ENCODE results near the gene AFF3.
"Not testable (repeated sequence)": the region's sequence is repeated elsewhere in the genome, so short reads cannot be mapped to it uniquely, and the experiment has no call there.

The AFF3 gene

GRCh38 chr2:99682275-99683060 is 459.9 kb downstream of the AFF3 start:
- DNase-seq = no peak

GRCh38 chr2:99680946-99681345 is 461.4 kb downstream of the AFF3 start:
- DNase-seq = no peak

- no peak for DNase-seq
Observed at GRCh38 chr2:99679518-99679917, 462.9 kb downstream of the AFF3 start.

- DNase-seq = no peak
Observed at GRCh38 chr2:99678625-99679024, 463.8 kb downstream of the AFF3 start.

- DNase-seq = no peak
Observed at GRCh38 chr2:99677814-99678213, 464.6 kb downstream of the AFF3 start.

GRCh38 chr2:99675130-99675661 is 467.2 kb downstream of the AFF3 start:
- DNase-seq = no peak

- no peak for DNase-seq
Observed at GRCh38 chr2:99674090-99674489, 468.3 kb downstream of the AFF3 start.

- no peak for DNase-seq
Observed at GRCh38 chr2:99672766-99673350, 469.5 kb downstream of the AFF3 start.

- DNase-seq = no peak
Observed at GRCh38 chr2:99670768-99671734, 471.3 kb downstream of the AFF3 start.

GRCh38 chr2:99666256-99666655 is 476.1 kb downstream of the AFF3 start:
- DNase-seq = no peak

GRCh38 chr2:99663641-99664040 is 478.7 kb downstream of the AFF3 start:
- no peak for DNase-seq

GRCh38 chr2:99662761-99663341 is 479.5 kb downstream of the AFF3 start:
- no peak for DNase-seq

- DNase-seq = not testable (repeated sequence)
Observed at GRCh38 chr2:99661761-99662160, 480.6 kb downstream of the AFF3 start.

GRCh38 chr2:99660616-99661406 is 481.6 kb downstream of the AFF3 start:
- DNase-seq = no peak

GRCh38 chr2:99659874-99660273 is 482.5 kb downstream of the AFF3 start:
- DNase-seq = no peak

GRCh38 chr2:99657691-99658258 is 484.6 kb downstream of the AFF3 start:
- no peak for DNase-seq

- no peak for DNase-seq
Observed at GRCh38 chr2:99656994-99657393, 485.4 kb downstream of the AFF3 start.

- DNase-seq = no peak
Observed at GRCh38 chr2:99653433-99653832, 489.0 kb downstream of the AFF3 start.

- no peak for DNase-seq
Observed at GRCh38 chr2:99652862-99653261, 489.5 kb downstream of the AFF3 start.

GRCh38 chr2:99651930-99652670 is 490.3 kb downstream of the AFF3 start:
- no peak for DNase-seq
